Heart left ventricle (tissue), 13 donors: ENCODE data around the gene MST1.

Source experiments
- POLR2A ChIP-seq, 2 donors: fragments of 450-650 bp; IDR thresholded peaks; one replicate each; pipeline ENCODE4 v1.6.1; 2017; ENCODE audit warnings: antibody characterized with exemption in 2 of 2, mild to moderate bottlenecking in 2 of 2, moderate library complexity in 2 of 2
- TF ChIP-seq, protein P1 (sequence below), 12 donors: fragments of 200-600 bp; sonication (generic) in 4 of 12; IDR thresholded peaks; one replicate each; pipeline versions ENCODE4 v1.5.0 to v1.8.0; 2018 to 2022; ENCODE audit warnings: antibody characterized with exemption in 12 of 12, mild to moderate bottlenecking in 5 of 12
- donor health status: ischemic (EF 13 %, LVEDD 7.1; RV severe dilation, severe dysfunction).
- donor health status: DM: no; HTN: yes; CAD: no.
- donor health status: DM: no; HTN: no; CAD: no.
- donor health status: ischemic (EF 25% LVEDD 6.9; RV normal size, moderate dysfunction).
- donor health status: ischemic (EF 25% LVEDD 5.7; RV mildly dilated, moderate dysfunction).
- donor health status: ischemic (EF 35%, LVEDD 5.7; RV mildly dilated, moderate dysfunction).
- donor health status: nonischemic (EF 11% LVEDD 7.7; RV severe dilation, severe dysfunction).
- donor health status: DM: yes; HTN: yes; CAD: no.
- donor health status: PGD.
- donor health status: ischemic (EF 29% LVEDD 5.4; RV normal size, mild dysfunction).
- donor health status: nonischemic (EF 23%, LVEDD 6.1; RV moderate dilation, normal function).

DNA sequence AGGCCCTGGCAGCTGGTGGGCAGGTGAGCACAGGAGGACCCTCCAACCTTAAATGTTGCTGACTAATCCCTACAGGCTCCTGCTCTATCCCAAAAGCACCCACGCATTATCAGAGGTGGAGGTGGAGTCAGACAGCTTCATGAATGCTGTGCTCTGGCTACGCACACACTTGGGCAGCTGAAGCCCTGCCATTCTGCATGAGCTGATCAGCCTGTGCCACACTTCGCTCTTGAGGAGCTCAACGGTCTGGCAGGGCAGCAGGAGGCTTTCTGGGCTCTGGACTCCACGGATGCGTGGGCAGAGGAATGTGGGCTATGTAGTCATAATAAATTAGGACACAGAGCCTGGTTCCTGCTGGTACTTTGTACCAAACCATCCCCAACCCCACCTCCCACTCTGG lies 6.1 kb downstream of the MST1 start:
- TF ChIP-seq POLR2A (IDR thresholded peaks at IDR 0.05): no peak
- TF ChIP-seq, protein P1, sequence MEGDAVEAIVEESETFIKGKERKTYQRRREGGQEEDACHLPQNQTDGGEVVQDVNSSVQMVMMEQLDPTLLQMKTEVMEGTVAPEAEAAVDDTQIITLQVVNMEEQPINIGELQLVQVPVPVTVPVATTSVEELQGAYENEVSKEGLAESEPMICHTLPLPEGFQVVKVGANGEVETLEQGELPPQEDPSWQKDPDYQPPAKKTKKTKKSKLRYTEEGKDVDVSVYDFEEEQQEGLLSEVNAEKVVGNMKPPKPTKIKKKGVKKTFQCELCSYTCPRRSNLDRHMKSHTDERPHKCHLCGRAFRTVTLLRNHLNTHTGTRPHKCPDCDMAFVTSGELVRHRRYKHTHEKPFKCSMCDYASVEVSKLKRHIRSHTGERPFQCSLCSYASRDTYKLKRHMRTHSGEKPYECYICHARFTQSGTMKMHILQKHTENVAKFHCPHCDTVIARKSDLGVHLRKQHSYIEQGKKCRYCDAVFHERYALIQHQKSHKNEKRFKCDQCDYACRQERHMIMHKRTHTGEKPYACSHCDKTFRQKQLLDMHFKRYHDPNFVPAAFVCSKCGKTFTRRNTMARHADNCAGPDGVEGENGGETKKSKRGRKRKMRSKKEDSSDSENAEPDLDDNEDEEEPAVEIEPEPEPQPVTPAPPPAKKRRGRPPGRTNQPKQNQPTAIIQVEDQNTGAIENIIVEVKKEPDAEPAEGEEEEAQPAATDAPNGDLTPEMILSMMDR (IDR thresholded peaks at IDR 0.05): no peak
